ENCODE results near the gene HOXA7. TPM values are rescaled to one million over a fixed set of nuclear protein-coding genes. Genes with fewer than 3 reads are reported as not detected.

Gene HOXA7
- total and polyA plus RNA-seq, 10 of the 15 experiments (the other 5 are each of a cell fraction or from before 2014, with no cell fraction given): not detected

DNA sequence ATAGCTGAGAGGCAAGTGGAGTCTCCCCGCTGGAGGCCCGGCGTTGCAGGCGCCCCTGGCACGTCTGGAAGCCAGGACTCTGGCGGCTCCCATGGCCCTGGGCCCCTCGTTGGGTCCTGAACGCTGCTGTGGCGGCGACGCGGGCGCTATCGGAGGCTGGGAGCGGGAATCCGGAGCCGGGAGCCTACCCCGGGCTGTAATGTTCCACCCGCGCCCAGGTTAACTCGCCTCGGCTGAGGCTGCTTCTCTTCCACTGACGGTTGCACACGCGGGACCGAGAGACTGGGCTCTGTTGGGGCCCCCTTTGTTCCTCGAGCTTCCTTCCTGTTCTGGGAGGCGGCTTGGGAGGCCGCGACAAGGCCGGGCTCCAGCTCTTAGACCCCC lies 11.7 kb downstream of the HOXA7 start (continued):
- TF ChIP-seq, protein P1, sequence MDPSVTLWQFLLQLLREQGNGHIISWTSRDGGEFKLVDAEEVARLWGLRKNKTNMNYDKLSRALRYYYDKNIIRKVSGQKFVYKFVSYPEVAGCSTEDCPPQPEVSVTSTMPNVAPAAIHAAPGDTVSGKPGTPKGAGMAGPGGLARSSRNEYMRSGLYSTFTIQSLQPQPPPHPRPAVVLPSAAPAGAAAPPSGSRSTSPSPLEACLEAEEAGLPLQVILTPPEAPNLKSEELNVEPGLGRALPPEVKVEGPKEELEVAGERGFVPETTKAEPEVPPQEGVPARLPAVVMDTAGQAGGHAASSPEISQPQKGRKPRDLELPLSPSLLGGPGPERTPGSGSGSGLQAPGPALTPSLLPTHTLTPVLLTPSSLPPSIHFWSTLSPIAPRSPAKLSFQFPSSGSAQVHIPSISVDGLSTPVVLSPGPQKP (IDR thresholded peaks at IDR 0.05; ENCODE audit: low read depth, low read length): no peak
- TF ChIP-seq, protein P2, sequence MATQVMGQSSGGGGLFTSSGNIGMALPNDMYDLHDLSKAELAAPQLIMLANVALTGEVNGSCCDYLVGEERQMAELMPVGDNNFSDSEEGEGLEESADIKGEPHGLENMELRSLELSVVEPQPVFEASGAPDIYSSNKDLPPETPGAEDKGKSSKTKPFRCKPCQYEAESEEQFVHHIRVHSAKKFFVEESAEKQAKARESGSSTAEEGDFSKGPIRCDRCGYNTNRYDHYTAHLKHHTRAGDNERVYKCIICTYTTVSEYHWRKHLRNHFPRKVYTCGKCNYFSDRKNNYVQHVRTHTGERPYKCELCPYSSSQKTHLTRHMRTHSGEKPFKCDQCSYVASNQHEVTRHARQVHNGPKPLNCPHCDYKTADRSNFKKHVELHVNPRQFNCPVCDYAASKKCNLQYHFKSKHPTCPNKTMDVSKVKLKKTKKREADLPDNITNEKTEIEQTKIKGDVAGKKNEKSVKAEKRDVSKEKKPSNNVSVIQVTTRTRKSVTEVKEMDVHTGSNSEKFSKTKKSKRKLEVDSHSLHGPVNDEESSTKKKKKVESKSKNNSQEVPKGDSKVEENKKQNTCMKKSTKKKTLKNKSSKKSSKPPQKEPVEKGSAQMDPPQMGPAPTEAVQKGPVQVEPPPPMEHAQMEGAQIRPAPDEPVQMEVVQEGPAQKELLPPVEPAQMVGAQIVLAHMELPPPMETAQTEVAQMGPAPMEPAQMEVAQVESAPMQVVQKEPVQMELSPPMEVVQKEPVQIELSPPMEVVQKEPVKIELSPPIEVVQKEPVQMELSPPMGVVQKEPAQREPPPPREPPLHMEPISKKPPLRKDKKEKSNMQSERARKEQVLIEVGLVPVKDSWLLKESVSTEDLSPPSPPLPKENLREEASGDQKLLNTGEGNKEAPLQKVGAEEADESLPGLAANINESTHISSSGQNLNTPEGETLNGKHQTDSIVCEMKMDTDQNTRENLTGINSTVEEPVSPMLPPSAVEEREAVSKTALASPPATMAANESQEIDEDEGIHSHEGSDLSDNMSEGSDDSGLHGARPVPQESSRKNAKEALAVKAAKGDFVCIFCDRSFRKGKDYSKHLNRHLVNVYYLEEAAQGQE (IDR thresholded peaks at IDR 0.05; ENCODE audit: low read depth, low read length): no peak
- TF ChIP-seq KDM1A (IDR thresholded peaks at IDR 0.05; ENCODE audit: borderline replicate concordance) (no peak), TCF7 (IDR thresholded peaks at IDR 0.05; ENCODE audit: borderline replicate concordance) (no peak)

- POLR2A ChIA-PET: no interaction called here
- H4K20me1 ChIP-seq (ENCODE audit: control insufficient read depth, insufficient read depth): no peaks in the 10 kb centered on the region
- BruUV-seq (replicated peaks): no TSS peak
- ATAC-seq: no peak
- H2AFZ ChIP-seq (ENCODE audit: control insufficient read depth, low read depth, low read length): no peak overlapping the region
- no peaks in the 10 kb centered on the region for H3K36me3 ChIP-seq (ENCODE audit: control insufficient read depth in 2 of 2, insufficient read depth in 2 of 2, low read length in 1 of 2)
- CTCF ChIA-PET: no interaction called here
- H3K4me1 ChIP-seq (ENCODE audit: control insufficient read depth, insufficient read depth, low read length): no peaks in the 10 kb centered on the region
- RAD21 ChIA-PET (ENCODE audit: unreplicated experiment): no interaction called here
- SMC1A ChIA-PET (ENCODE audit: uncharacterized antibody, unreplicated experiment): no interaction called here
- TF ChIP-seq SMC3 (IDR thresholded peaks at IDR 0.05; ENCODE audit: borderline replicate concordance, low read length) (no peak), IRF5 (IDR thresholded peaks at IDR 0.05; ENCODE audit: borderline replicate concordance) (no peak), CBFB (IDR thresholded peaks at IDR 0.05; ENCODE audit: low read depth) (no peak), SMAD5 (IDR thresholded peaks at IDR 0.05; ENCODE audit: low read depth) (no peak)
- TF ChIP-seq, protein P3, sequence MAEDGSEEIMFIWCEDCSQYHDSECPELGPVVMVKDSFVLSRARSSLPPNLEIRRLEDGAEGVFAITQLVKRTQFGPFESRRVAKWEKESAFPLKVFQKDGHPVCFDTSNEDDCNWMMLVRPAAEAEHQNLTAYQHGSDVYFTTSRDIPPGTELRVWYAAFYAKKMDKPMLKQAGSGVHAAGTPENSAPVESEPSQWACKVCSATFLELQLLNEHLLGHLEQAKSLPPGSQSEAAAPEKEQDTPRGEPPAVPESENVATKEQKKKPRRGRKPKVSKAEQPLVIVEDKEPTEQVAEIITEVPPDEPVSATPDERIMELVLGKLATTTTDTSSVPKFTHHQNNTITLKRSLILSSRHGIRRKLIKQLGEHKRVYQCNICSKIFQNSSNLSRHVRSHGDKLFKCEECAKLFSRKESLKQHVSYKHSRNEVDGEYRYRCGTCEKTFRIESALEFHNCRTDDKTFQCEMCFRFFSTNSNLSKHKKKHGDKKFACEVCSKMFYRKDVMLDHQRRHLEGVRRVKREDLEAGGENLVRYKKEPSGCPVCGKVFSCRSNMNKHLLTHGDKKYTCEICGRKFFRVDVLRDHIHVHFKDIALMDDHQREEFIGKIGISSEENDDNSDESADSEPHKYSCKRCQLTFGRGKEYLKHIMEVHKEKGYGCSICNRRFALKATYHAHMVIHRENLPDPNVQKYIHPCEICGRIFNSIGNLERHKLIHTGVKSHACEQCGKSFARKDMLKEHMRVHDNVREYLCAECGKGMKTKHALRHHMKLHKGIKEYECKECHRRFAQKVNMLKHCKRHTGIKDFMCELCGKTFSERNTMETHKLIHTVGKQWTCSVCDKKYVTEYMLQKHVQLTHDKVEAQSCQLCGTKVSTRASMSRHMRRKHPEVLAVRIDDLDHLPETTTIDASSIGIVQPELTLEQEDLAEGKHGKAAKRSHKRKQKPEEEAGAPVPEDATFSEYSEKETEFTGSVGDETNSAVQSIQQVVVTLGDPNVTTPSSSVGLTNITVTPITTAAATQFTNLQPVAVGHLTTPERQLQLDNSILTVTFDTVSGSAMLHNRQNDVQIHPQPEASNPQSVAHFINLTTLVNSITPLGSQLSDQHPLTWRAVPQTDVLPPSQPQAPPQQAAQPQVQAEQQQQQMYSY (CRISPR knock-in tag; IDR thresholded peaks at IDR 0.05): no peak
- in situ Hi-C loops (cut with MboI): no loop called here
- H3K9ac ChIP-seq (ENCODE audit: control insufficient read depth, insufficient read depth, low read length): no peak overlapping the region
- intact Hi-C loops (cut with micrococcal nuclease; ENCODE audit: unreplicated experiment): no loop called here
- no peak overlapping the region for H3K4me2 ChIP-seq (ENCODE audit: control insufficient read depth, insufficient read depth)
- WGBS (ENCODE audit: insufficient coverage, insufficient replicate concordance, low lambda C conversion rate, missing lambda C conversion rate): 63% methylated on average over 40 of the region's 40 CpGs
- no peaks in the 10 kb centered on the region for H3K79me2 ChIP-seq (ENCODE audit: control insufficient read depth, insufficient read depth, low read length)
- no peak overlapping the region for H3K4me3 ChIP-seq
- H3K9me3 ChIP-seq (replicated peaks; ENCODE audit: control insufficient read depth, insufficient read depth, low read length): no peaks in the 10 kb centered on the region; the same call in 2 of the 3 replicates
- peaks cover 8 to 18% of the 10 kb centered on the region in 2 experiments; a peak in 3 of 4 replicates for H3K27me3 ChIP-seq (replicated peaks in 1 of 2; ENCODE audit: control insufficient read depth in 2 of 2, insufficient read depth in 2 of 2, low read length in 1 of 2)
- no peak overlapping the region for H3K27ac ChIP-seq (ENCODE audit: control insufficient read depth, insufficient read depth)
- no peak for DNase-seq (ENCODE audit: low read depth, low spot score)
- FAIRE-seq: no peak
These were observed 12.3 kb downstream of the HOXA7 start for GRCh38 chr7:27143950-27144780.
